ENCODE measurements around the gene DAP3. TPM values are rescaled to one million over a fixed set of nuclear protein-coding genes. Genes with fewer than 3 reads are reported as not detected.
"Not testable (repeated sequence)": the region's sequence is repeated elsewhere in the genome, so short reads cannot be mapped to it uniquely, and the experiment has no call there.

DAP3 gene
- total RNA-seq, 1 donor from 2014 or later, result 148 TPM

DNA sequence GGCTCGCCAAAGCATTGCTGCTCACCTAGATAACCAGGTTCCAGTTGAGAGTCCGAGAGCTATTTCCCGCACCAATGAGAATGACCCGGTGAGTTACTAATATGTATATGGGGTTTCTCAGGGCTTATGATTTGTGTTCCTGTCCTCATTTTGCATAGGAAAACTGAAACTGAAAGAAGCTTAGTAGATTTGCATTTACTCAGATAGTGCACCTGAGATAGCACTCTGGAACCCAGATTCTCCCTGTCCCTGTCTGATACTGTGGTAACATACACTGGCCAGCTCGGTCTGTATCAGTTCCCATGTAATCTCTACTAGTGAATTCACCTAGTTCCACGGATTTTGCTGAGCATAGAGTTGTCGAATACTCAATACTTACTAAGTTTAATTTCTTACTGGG is 28.1 kb downstream of the DAP3 start:
- intact Hi-C loops (cut with micrococcal nuclease), result no loop called here

DNA sequence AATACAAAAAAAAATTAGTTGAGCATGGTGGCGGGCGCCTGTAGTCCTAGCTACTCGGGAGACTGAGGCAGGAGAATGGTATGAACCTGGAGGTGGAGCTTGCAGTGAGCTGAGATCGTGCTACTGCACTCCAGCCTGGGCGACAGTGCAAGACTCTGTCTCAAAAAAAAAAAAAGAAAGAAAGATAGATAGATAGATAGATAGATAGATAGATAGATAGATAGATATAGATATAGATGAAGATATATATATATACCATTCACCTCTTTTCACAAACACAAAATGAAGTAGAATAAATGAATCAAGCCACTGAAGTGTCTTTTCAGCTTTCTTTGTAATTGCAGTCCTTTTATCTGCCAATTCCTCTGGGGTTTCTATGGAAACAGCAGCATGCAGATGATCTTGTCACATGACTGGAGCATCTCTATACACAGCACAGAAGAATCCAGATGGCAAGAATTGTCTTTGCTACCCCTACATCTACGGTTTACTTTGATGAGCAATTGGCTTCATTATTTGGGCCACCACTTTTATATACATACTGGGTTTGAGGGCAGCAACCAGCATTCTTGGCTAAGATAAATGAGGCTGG is 29.7 kb downstream of the DAP3 start:
- intact Hi-C loops (cut with micrococcal nuclease), result not testable (repeated sequence)

DNA sequence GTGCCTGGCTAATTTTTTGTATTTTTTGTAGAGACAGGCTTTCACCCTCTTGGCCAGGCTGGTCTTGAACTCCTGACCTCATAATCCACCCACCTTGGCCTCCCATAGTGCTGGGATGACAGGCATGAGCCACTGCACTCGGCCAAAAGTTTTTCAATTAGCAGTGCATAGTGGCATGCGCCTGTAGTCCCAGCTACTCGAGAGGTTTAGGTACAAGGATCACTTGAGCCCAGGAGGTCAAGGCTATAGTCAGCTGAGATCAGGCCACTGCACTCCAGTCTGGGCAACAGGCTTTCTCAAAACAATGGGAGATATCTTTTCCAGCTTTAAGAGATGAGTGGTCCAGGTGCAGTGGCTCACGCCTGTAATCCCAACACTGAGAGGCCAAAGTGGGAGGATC is 30.8 kb downstream of the DAP3 start:
- intact Hi-C loops (cut with micrococcal nuclease), result no loop called here

DNA sequence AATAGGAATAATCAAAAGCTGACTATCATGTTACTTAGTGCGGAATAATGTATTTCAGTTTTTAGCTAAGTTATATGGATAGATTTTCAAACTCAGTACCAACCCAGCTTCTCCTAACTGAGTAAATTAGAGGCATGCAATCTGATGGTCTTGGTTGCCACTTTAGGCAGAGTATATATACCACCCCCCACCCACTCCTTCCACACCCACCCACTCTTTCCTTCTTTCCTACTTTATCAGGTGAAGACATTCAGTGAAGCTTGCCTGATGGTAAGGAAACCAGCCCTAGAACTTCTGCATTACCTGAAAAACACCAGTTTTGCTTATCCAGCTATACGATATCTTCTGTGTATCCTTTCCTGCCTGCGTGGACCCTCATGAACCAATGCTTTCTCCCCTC is 36.3 kb downstream of the DAP3 start:
- intact Hi-C loops (cut with micrococcal nuclease), result no loop called here

DNA sequence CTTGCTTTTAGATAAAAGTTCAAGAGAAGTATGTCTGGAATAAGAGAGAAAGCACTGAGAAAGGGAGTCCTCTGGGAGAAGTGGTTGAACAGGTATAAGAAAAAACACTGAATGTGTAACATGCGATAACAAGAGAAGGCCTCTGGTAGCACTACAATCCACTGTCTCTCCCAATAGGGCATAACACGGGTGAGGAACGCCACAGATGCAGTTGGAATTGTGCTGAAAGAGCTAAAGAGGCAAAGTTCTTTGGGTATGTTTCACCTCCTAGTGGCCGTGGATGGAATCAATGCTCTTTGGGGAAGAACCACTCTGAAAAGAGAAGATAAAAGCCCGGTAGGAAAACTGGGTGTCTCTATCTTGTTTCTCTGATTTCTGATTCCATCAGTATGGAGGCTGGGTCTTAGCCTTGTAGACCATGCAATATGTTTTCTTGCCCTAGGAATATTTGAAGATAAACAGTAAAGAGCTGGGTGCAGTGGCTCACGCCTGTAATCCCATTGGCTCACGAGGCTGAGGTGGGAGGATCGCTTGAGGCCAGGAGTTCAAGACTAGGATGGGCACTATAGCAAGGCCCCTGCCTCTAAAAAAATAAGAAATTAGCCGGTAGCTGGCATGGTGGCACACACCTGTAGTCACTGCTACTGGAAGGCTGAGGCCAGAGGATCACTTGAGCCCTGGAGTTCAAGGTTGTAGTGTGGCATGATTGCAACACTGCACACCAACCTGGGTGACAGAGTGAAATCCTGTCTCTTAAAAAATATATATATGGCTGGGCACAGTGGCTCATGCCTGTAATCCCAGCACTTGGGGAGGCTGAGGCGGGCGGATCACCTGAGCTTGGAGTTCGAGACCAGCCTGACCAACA is 40.4 kb downstream of the DAP3 start:
- intact Hi-C loops (cut with micrococcal nuclease), result no loop called here

DNA sequence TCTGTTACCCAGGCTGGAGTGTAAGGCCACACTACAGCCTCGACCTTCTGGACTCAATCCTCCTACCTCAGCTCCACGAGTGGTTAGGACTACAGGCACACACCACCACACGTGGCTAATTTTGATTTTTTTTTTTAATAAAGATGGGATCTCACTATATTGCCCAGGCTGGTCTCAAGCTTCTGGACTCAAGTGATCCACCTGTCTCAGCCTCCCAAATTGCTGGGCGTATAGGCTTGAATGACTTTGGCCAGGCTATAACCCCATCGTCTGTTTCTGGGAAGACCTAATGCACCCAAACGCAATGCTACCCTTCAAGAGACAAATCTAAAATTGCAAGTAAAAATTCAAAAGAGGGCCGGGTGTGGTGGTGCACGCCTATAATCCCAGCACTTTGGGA is 52.1 kb downstream of the DAP3 start:
- intact Hi-C loops (cut with micrococcal nuclease), result no loop called here

DNA sequence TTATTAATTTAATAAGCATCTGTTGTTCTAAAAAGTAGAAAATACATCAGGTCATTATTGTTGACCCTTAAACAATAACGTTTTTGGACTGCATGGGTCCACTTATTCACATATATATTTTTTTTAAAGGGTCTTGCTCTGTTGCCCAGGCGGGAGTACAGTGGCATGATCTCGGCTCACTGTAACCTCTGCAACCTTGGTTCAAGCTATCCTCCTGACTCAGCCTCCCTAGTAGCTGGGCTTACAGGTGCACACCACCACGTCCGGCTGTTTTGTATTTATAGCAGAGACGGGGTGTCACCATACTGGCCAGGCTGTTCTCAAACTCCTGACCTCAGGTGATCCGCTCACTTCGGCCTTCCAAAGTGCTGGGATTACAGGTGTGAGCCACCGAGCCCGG is 53.0 kb downstream of the DAP3 start:
- intact Hi-C loops (cut with micrococcal nuclease), result no loop called here

DNA sequence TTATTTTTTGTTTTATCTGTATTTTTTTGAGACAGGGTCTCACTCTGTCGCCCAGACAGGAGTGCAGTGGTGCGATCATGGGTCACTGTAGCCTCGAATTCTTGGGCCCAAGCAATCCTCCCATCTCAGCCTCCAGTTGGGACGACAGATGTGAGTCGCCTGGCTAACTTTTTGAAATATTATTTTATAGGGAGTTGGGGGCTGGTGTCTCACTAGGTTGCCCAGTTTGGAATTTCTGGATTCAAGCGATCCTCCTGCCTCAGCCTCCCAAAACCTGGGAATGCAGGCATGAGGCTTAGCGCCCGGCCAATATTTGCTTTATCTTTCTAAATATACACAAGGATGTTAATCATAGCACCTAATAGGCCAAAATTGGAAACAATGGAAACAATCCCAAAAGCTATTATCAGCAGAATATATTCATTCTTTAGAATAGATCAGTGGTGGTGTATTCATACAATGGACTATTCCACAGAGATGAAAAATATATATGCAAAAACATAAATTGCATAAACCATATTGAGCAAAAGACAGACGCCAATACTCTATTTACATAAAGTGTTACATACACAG is 55.9 kb downstream of the DAP3 start:
- intact Hi-C loops (cut with micrococcal nuclease), result loop anchor here (1.0 kb wide), 3 partner anchors 56 to 190 kb away; partner anchors contain the start of genes KHDC4, SYT11 and YY1AP1

DNA sequence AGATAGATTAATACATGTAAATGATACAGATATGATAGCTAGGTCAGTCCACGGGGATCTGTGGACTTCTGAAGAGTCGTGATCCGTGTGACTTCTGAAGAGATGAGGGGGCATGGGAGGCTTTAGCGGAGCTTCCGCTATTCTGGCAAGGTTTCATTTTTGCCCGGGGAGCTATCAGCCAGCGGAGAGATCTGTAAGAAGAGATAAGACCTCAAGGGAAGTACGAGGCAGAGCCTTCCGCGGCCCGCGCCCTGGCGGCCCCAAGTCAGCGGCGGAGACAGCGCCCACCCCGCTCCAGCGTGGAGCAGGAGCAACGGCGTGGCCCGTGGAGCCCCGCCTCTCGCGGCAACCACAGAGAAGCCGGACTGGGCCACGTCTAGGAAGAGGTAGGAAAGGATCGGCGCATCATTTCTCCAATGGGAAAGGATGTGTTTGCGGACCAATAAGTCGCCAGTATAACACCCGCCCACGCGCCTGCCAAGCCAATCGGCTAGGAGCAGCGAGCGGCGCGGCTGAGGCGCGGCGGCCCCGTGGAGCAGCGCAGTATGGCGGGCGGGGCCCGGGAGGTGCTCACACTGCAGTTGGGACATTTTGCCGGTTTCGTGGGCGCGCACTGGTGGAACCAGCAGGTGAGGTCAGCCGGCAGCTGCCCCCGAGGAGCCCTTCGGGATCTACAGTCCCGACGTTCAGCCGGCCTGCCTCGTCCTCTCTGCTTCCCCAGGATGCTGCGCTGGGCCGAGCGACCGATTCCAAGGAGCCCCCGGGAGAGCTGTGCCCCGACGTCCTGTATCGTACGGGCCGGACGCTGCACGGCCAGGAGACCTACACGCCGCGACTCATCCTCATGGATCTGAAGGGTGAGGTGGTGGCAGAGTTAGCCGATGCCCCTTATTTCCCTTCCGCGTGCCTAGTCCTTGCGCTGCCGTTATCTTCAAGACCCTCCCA is 56.7 kb downstream of the DAP3 start:
- intact Hi-C loops (cut with micrococcal nuclease), result loop anchor here (1.0 kb wide), 3 partner anchors 57 to 189 kb away; partner anchors contain the start of genes KHDC4, SYT11 and YY1AP1

DNA sequence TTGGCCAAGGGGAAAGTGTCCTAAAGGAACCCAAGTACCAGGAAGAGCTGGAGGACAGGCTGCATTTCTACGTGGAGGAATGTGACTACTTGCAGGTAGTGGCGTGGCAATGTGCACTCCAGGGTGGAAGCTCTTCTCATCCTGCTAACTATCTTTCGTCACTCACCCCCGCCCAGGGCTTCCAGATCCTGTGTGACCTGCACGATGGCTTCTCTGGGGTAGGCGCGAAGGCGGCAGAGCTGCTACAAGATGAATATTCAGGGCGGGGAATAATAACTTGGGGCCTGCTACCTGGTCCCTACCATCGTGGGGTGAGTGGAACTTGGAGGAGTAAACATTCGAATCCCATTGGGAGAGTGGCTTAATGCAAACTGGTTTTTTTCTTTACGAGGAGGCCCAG is 58.7 kb downstream of the DAP3 start:
- intact Hi-C loops (cut with micrococcal nuclease), result not testable (repeated sequence)

DNA sequence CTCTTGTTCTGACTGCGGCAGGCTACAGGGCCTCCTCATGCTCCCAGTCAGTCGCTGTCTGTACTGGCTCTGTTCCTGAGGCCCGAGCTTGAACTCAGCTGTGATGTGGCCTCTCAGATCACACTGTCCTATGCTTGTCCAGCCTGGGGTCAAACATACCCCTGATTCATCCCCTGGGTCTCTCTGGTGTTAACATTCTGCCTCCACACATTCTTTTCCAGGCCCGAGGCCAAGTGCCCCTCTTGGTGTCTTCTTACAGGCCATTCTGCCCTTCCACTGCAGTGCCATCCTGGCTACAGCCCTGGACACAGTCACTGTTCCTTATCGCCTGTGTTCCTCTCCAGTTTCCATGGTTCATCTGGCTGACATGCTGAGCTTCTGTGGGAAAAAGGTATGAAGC is 59.2 kb downstream of the DAP3 start:
- intact Hi-C loops (cut with micrococcal nuclease), result not testable (repeated sequence)

DNA sequence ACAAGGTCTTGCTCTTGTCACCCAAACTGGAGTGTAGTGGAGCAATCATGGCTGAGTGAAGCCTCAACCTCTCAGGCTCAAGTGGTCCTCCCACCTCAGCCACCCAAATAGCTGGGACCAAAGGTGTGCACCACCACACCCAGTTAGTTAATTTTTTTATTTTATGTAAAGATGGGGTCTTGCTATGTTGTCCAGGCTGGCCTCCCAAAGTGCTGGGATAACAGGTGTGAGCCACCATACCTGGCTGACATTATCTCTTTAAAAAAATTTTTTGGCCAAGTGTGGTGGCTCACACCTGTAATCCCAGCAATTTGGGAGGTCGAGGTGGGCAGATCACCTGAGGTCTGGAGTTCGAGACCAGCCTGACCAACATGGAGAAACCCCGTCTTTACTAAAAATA is 70.1 kb downstream of the DAP3 start:
- intact Hi-C loops (cut with micrococcal nuclease), result not testable (repeated sequence)

DNA sequence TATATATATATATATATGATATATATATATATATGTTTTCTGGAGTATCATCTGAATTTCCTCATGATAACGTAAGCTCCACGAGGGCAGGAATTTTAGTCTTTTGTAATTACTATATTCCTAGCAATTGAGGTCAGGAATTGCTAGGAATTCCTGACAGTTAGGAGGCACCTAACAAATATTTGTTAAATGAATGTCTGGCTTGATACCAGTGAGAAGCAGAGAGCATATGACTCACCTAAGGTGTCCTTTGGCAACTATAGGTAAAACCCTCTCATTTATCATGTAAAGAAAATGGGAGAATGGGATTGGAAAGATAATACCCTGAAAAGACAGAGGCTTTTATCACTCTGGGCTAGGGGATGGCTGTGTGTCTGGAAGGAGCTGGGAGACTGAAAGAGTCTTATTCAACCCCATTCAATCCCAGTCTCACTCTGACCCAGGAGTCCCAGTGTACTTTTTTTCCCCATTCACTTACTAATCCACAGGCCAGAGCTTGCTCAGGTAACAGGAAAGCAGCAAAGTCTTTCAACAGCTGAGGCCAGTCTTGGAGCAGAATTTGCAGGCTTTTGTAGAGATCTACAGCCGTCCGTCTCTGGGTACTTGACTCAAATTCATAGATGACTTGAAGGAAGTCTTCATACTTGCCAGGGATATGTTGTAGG is 71.2 kb downstream of the DAP3 start:
- intact Hi-C loops (cut with micrococcal nuclease), result no loop called here

DNA sequence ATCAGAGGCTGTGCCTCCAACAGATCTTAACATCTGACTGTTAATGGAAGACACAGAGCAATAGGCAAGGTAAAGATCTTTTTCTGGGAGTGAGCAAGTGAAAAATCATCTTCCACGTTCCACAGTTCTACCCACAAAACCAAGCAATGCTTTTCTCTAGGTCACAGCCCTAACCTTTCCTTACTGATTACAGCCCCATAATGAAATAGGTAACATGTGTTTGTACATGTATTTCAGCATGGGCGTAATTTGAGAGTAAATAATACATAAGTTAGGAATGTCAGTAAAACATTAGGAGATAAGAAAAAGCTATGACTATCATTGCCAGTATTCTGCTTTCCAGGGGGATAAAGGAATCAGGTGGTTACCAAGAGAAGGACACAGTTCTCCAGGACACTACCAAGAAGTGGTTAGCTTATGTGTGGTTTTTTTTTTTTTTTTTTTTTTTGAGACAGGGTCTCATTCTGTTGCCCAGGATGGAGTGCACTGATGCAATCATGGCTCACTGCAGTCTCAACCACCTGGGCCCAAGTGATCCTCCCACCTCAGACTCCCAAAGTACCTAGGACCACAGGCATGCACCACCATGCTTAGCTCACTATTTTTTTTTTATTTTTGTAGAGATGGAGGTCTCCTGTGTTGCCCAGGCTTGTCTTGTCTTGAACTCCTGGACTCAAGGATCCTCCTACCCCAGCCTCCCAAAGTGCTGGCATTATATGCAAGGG is 72.0 kb downstream of the DAP3 start:
- intact Hi-C loops (cut with micrococcal nuclease), result no loop called here

DNA sequence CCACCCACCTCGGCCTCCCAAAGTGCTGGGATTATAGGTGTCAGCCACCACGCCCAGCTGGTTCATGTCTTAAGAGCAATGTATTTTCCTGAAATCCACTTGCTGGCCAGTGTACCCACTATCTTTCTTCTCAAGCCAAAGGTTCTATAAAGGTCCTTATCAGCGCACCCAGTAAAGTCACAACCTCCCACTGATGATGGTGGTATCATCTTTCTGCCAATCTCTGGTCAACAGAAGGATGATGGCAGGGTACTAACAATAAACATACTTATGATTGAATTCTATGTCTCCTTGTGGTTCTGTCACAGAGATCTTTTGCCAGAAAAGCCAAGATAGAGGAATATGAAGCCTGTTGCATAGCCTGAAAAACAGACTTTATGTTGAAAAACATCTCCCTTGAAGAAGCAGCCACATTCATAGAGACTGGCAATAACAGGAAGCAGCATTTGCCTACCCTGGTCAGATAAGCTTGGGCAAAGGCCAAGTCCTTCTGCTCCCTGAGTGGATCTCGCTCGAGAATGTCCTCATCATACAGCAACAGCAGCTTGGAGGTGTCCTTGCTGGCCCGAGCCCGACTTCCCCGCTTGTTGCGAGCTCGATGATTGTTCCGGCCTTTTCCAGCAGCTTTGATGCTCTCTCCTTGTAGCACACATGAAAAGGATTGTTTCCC is 73.0 kb downstream of the DAP3 start:
- intact Hi-C loops (cut with micrococcal nuclease), result no loop called here

DNA sequence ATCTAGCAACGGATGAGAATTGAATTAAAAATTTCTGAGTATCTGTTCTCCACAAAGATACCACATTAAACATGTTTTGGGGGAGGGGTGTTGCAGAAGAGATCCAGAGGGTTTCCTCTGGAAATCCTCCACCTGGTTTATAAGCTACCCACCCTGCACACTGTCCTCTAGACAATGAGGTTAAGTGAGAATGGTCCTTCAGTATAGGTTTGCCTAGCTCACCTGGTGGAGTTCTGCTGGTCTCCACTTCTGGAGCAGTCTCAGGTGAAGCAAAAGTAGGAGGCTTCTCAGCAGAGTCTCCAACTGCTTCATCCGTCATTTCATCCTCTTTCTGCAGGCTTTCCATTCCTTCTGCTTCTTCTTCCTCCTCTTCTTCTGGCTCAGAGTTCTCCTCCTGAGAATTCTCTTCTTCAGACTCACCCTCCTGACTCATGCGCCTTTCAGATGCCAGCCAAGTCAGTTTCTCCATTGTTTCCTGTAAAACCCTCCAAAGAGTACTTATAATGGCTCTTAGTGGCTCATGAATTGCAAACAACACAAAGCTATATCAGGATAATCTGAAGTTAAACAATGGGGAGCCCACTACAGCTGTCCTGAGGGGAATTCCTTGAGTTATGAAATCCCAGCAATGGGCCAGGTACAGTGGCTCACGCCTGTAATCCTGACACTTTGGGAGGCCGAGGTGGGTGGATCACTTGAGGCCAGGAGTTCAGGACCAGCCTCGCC is 74.4 kb downstream of the DAP3 start:
- intact Hi-C loops (cut with micrococcal nuclease), result not testable (repeated sequence)

DNA sequence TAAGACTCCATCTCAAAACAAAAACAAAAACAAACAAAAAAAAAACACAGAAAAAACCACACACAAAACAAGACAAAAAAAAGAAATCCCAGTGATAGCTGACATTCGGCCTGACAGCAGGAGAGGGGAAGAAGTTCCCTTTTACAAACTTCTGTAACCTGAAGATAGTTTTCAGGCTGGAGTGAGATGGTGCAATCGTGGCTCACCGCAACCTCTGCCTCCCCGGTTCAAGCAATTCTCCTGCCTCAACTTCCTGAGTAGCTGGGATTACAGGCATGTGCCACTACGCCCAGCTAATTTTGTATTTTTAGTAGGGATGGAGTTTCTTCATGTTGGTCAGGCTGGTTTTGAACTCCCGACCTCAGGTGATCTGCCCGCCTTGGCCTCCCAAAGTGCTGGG is 75.1 kb downstream of the DAP3 start:
- intact Hi-C loops (cut with micrococcal nuclease), result not testable (repeated sequence)

DNA sequence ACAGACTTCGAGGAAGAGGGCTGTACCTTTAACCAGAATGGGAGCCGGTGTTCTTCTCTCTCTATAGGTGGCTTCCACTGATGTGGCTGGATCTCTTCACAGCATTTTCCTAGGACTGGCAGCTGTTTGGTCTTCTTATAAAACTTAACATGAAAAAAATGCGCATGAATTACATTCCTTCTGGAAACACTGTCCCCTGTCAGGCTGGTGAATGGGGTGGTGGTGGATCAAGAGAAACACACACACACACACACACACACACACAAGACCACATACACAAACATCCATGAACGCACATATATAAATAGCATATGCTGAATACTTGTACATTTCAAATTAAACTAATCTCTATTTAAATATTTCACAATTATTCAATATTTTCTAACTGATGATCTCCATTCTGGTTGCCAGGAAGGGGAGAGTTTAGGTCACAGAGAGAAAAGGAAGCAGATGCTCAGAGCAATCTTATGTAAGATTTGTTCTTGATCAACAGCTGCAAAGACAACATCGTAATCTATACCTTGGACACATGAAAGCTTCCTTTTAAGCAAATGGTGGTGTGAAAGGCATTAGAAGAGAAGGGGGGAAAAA is 78.6 kb downstream of the DAP3 start:
- intact Hi-C loops (cut with micrococcal nuclease), result not testable (repeated sequence)

DNA sequence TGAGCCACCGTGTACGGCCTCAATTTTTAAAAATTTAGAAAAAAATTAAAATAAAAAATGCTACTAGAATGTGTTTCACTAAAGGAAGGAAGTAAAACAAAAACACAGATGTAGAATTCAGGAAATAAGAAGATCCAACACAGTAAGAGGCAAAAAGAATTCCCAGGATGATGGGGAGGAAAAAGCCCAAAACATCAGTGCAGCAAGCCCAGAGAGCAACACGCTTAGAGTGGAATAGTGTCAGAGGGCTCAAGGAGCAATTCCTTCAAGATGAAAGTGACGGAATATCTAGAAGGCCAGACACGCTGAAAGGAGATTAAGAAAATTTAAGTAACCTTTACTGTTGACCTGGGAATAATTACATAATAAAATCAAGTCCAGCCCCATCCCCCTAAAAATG is 80.4 kb downstream of the DAP3 start:
- intact Hi-C loops (cut with micrococcal nuclease), result no loop called here

Measured in T-helper 2 cell treated with Interferon-gamma antibody and Interleukin-4, amounts not matched to agents 100 ng/mL and 5 ng/mL, for 36 hours (primary cell).